Stimulated activated CD8-positive, alpha-beta memory T cell treated with anti-CD3 and anti-CD28 coated beads, Interleukin-7, amount 100 ng/mL, for 1 hour (primary cell): ENCODE results near the gene LCE1E.

Experiments
- DNase-seq, 2 donors: peaks; one replicate each; pipeline ENCODE4 v3.0.0-alpha.2; 2020; ENCODE audit warnings: low read depth in 2 of 2

The LCE1E gene, protein sequence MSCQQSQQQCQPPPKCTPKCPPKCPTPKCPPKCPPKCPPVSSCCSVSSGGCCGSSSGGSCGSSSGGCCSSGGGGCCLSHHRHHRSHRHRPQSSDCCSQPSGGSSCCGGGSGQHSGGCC

DNA sequence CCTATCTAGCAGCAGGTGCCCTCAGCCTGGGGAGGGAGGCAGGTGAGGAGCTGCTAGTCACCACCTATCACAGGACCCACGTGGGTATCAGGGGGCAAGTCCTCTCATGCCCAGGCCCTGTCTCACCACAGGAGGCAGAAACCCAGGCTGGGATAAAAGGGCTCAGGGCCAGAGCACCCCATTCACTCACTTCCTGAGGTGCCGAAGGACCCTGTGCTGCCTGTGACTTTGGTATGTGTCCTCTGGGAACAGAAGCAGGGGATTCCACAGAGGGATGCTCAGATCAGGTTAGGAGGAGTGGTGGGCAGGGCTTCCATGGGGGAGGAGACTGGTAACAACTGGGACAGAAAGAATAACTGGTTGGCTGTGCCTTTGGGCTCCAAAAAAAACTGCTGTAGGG is at the start of gene LCE1E:
Gene LCE1E (plus strand): TSS at position 181 of the 400 bp plus-strand sequence. CDS start 1,043 bp downstream, outside the sequence.
- DNase-seq: no peak

DNA sequence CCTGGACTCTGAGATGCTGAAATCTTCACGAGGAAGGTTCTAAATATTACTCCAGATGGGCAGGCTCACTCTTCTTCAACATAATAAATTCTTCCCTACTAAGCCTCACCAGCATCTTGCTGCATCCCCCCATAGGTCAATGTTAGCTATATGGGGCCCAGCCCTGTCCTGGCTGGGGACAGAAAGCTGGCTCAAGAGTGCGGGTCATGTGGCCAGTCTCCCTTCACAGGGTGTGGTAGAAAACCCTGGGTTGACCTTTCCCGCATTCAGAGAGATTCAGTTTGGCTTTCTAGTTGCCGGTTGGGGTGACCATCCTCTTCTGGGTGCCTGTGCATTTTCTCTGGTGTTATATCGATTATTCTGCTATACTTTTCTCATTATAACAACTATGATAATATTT is 48.1 kb upstream of the LCE1E start:
- no peak for DNase-seq

- no peak for DNase-seq
These were observed 46.2 kb upstream of the LCE1E start for GRCh38 chr1:152739841-152740240.

DNA sequence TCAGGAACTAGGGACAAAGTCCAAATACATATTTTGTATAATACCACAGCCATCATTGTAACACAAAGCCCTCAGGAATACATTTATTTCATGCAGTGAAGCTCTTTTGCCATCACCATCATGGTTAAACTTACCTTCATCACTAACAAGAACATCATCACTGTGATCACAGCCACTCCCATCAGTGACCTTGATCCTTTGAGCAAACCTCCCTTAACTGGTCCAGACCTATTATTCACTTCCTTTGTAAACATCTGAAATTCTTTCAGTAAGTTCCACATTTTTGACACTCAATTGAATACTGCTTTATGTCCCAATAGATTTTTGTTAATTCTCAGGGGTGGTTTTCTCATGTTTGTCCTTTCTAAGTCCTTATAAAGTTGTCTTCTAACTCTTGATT is 44.4 kb upstream of the LCE1E start:
- DNase-seq: no peak

DNA sequence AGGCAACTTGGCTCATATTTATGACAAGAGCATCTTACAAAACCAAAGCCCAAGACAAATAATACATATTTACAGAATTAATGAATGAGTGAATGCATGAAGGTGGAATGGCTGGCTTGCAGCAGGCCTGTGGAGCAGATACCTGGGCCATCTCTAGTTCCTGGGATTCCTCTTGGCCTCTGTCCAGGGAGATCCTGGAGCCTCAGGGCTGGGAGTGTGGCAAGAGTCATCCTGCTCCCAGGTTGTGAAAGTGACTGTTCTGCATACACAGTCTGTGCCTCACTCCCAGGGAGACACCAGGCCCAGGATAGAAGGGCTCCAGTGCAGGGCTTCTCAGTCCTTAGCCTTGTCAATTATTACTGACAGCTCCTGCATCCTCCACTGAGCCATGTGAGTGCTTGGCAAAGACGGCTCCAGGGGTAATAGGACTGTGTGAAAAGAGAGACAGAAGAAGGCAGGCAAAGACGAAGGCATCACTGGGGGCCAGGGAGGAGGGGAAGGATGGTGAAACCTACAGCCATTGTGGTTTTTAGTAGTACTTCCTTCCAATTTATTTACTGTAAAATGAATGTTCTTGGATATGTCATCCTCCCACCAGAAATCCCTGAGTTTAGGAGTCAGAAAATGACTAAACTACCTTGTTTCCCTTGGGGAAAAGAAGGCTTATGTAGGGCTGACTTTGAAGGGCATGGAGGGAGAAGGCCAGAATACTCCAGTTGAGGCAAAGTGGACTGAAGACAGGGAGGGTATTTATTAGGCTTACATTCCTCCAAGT is 42.5 kb upstream of the LCE1E start:
- no peak for DNase-seq

DNA sequence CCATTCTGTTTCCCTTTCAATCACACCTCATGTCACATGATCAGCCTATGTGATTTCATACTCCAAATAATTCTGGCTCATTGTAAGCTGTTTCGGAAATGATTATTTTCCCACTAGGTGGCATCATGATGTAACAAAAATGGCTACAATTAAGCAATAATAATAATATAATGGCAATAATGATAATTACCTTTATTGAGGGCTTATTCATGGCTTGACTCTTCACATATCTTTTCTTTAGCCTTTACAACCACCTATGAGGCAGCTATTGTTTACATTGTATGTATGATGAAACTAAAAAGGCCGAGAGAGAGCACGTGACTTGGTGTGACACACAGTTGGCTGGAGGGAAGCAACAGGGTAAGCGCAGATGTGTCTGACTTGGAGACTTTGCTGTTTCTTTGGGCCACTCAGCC is 40.8 kb upstream of the LCE1E start:
- DNase-seq: no peak

GRCh38 chr1:152745765-152746444 is 40.2 kb upstream of the LCE1E start:
- DNase-seq: no peak

DNA sequence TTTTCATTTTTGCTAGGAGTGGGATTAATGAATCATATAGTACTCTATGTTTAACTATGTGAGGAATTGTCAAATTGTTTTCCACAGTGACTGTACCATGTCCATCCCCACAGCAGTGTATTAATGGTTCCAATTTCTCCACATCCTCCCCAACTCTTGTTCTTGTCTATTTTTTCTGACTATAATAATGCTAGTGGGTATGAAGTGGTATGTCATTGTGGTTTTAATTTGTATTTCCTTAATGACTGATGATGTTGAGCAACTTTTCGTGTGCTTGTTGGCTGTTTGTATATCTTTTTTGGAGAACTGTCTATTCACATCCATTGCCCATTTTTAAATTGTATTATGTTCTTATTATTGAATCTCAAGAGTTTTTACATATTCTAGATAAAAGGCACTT is 38.2 kb upstream of the LCE1E start:
- DNase-seq: no peak

GRCh38 chr1:152752225-152752624 is 33.8 kb upstream of the LCE1E start:
- no peak for DNase-seq

DNA sequence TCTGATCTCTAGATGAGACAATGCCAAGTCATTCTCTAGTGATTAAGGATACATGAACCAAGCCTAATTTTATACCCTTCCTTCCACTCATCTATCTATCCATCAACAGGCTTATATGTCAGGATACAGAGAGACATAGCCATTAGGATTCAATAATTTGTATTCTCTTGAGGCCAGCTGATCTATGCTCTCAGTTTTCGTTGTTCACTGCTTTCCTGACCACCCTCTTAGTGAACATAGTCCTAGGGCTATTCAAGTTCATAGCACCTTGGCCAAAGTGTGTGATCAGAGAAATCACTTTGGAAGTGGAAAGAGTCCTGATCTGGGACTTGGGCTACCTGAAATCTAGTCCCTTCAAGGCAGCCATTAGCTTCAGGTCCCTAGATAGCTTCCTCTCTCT is 32.5 kb upstream of the LCE1E start:
- DNase-seq: no peak

DNA sequence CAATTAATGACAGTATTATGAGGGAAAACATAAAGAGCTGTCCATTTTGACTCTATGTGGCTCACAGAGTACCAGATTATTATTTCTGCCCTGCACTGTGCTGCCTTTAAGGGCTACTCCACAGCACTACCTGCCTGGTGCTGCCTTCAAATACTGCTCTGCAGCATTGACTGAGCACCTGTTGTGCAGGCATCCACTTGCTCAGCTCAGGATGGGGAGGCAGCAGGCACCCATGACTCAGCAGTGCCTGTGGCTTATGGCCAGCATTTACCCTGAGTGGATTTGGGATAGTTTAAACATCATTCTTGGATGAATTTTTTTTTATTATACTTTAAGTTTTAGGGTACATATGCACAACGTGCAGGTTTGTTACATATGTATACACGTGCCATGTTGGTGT is 29.2 kb upstream of the LCE1E start:
- no peak for DNase-seq

DNA sequence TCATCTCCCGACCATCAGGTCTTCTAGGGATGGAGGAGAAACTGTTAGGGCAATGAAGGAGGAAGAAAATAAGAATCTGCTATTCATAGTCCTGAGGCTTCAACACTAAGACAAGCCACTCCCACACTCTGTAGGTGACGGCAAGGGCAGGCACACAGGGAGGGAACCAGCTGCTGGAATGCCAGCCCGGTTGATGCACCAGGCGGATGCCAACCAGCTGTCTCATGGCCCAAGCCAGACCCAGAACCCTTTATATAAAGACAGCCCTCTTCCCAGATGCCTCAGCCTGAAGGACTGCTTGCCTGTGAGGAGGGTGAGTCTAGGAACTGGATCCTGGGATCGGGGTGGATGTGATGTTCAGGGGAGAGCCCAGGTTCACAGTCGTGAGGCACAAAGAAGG is 28.3 kb upstream of the LCE1E start, which contains the start of gene KPRP:
Gene KPRP (plus strand): TSS at position 279 of the 400 bp plus-strand sequence. CDS start 1,564 bp downstream, outside the sequence.
- no peak for DNase-seq

- DNase-seq: no peak
These were observed 27.4 kb upstream of the LCE1E start for GRCh38 chr1:152758636-152759035.

GRCh38 chr1:152759453-152760173 is 26.4 kb upstream of the LCE1E start:
- DNase-seq: no peak

DNA sequence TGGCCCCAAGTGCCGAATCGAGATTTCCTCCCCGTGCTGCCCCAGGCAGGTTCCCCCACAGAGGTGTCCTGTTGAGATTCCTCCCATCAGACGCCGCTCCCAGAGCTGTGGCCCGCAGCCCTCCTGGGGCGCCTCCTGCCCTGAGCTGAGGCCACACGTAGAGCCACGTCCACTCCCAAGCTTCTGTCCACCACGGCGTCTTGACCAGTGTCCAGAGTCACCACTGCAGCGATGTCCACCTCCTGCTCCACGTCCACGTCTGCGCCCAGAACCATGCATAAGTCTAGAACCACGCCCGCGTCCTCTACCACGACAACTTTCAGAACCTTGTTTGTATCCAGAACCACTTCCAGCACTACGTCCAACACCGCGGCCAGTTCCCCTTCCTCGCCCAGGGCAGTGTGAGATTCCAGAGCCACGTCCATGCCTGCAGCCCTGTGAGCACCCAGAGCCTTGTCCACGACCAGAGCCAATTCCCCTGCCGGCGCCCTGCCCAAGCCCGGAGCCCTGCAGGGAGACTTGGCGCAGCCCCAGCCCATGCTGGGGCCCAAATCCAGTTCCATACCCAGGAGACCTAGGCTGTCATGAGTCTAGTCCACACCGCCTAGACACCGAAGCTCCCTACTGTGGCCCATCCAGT is 25.4 kb upstream of the LCE1E start:
- no peak for DNase-seq

DNA sequence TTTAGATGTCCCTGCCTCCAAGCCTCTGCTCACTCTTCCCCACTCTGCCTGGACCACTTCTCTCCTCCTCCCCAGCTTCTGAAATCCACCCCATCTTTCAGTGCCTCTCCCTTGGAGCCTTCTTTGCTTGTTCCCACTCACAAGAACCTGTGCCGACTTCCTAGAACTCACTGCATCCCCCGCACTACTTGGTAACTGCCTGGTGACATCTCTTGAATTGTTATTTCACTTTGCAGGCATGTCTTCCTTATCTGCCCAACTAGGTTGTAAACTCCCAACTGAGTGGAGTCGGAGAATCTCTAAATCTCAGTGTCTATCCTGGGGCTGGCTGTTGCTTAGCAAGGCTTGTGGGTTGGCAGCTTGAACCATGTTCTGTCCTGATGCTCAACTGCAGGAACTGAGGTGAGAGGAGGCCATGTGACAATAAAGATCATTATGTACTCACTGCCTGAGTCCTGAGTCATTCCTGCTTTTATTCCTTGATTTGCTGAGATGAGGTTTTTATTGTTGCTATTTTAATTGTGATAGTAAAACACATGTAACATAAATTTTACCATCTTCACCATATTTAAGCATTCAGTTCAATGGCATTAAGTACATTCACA is 24.3 kb upstream of the LCE1E start:
- no peak for DNase-seq

- no peak for DNase-seq
These were observed 17.1 kb upstream of the LCE1E start for GRCh38 chr1:152768847-152769533.

DNA sequence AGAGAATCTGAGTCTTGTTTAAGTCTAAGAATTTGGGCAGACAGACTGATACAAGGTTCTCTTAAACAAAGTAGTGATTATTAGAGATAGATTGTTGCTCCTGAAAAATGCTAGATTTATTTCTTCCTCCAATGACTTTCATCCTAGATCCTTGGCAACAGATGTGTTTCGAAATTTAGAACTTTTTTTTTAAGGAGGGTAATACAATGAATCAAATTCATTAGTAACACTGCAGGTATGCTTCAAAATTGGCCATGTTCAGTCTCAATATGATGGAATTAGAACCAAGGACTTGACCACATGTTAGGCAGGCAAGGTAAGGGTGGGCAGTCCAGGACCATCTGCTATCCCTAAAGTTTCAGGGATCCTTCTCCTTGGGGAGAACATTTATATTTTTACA is 15.6 kb upstream of the LCE1E start:
- no peak for DNase-seq

GRCh38 chr1:152774875-152775274 is 11.2 kb upstream of the LCE1E start, which contains the start of gene LCE1F:
Gene LCE1F, plus strand, starts transcription at chr1:152775140. Its CDS starts 1,232 bp downstream, at chr1:152776372.
- DNase-seq: no peak

- DNase-seq: no peak
These were observed 9.7 kb upstream of the LCE1E start for GRCh38 chr1:152776361-152776760.
